Hindlimb muscle (tissue), 1 donor: ENCODE results near the gene ZSWIM5. TPM values are rescaled to one million over a fixed set of nuclear protein-coding genes. Genes with fewer than 3 reads are reported as not detected.
"Not testable (repeated sequence)": the region's sequence is repeated elsewhere in the genome, so short reads cannot be mapped to it uniquely, and the experiment has no call there.

Source experiments
- DNase-seq: peaks from one replicate; pipeline ENCODE4 v3.0.0-alpha.2; 2013
- polyA plus RNA-seq: library from polyadenylated mRNA; unstranded; fragments of 120-200 nt; gene quantifications from one replicate; pipeline ENCODE4 v1.2.1, GENCODE V29; 2013; ENCODE audit not compliant: insufficient read length

Gene ZSWIM5
- polyA plus RNA-seq, 1 donor, result 0.34 TPM

GRCh38 chr1:45200906-45201500 is 5.4 kb downstream of the ZSWIM5 start:
- DNase-seq, result no peak

GRCh38 chr1:45200435-45200834 is 6.0 kb downstream of the ZSWIM5 start:
- DNase-seq, result no peak

GRCh38 chr1:45198185-45198584 is 8.2 kb downstream of the ZSWIM5 start:
- DNase-seq, result no peak

- DNase-seq, result no peak
Measured at GRCh38 chr1:45196863-45197262, 9.5 kb downstream of the ZSWIM5 start.

GRCh38 chr1:45191418-45191783 is 15.0 kb downstream of the ZSWIM5 start:
- DNase-seq, result no peak

GRCh38 chr1:45187725-45188124 is 18.7 kb downstream of the ZSWIM5 start:
- DNase-seq, result no peak

- not testable (repeated sequence) for DNase-seq
Measured at GRCh38 chr1:45179918-45180519, 26.4 kb downstream of the ZSWIM5 start.

- no peak for DNase-seq
Measured at GRCh38 chr1:45177452-45177851, 29.0 kb downstream of the ZSWIM5 start.

- DNase-seq, result no peak
Measured at GRCh38 chr1:45172764-45173163, 33.6 kb downstream of the ZSWIM5 start.

- DNase-seq, result no peak
Measured at GRCh38 chr1:45172005-45172404, 34.4 kb downstream of the ZSWIM5 start.

- DNase-seq, result no peak
Measured at GRCh38 chr1:45171575-45171974, 34.8 kb downstream of the ZSWIM5 start.

- DNase-seq, result no peak
Measured at GRCh38 chr1:45170151-45170742, 36.2 kb downstream of the ZSWIM5 start.

GRCh38 chr1:45167947-45168346 is 38.5 kb downstream of the ZSWIM5 start:
- not testable (repeated sequence) for DNase-seq

GRCh38 chr1:45164307-45164706 is 42.1 kb downstream of the ZSWIM5 start:
- not testable (repeated sequence) for DNase-seq

- not testable (repeated sequence) for DNase-seq
Measured at GRCh38 chr1:45163111-45163510, 43.3 kb downstream of the ZSWIM5 start.

GRCh38 chr1:45162041-45163035 is 44.1 kb downstream of the ZSWIM5 start:
- DNase-seq, result not testable (repeated sequence)

GRCh38 chr1:45155957-45156356 is 50.4 kb downstream of the ZSWIM5 start:
- DNase-seq, result no peak

- DNase-seq, result no peak
Measured at GRCh38 chr1:45155423-45155822, 51.0 kb downstream of the ZSWIM5 start.

GRCh38 chr1:45152126-45152525 is 54.3 kb downstream of the ZSWIM5 start:
- no peak for DNase-seq

GRCh38 chr1:45148209-45148825 is 58.1 kb downstream of the ZSWIM5 start:
- DNase-seq, result no peak

GRCh38 chr1:45146833-45147232 is 59.6 kb downstream of the ZSWIM5 start:
- no peak for DNase-seq

GRCh38 chr1:45141247-45142003 is 65.0 kb downstream of the ZSWIM5 start:
- no peak for DNase-seq
